ENCODE measurements around the gene RSF1. TPM values are rescaled to one million over a fixed set of nuclear protein-coding genes. Genes with fewer than 3 reads are reported as not detected.
"Not testable (repeated sequence)": the region's sequence is repeated elsewhere in the genome, so short reads cannot be mapped to it uniquely, and the experiment has no call there.

Gene RSF1
- total RNA-seq, 1 donor from 2014 or later: 109 TPM

DNA sequence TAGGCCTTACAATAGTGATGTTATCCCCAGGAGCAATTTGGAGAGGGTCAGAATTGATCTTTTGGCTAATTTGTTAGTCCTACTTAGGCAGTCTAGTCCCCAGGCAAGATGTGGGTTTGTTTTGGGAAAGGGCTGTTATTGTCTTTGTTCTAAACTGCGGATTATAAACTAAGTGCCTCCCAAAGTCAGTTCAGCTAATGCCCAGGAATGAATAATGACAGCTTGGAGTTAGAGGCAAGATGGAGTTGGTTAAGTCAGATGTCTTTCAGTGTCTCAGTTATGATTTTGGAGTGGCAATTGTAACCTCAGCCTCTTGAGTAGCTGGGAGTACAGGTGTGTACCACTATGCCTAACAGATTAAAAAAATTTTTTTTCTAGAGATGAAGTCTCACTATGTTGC lies 175.6 kb downstream of the RSF1 start:
- Mint-ChIP-seq H3K27me3 (ENCODE audit: low read depth) (peaks cover 9% of the 10 kb centered on the region), H3K4me3 (no peak overlapping the region), H3K9me3 (peaks cover 4% of the 10 kb centered on the region), H3K4me1 (no peaks in the 10 kb centered on the region), H3K36me3 (no peaks in the 10 kb centered on the region), H3K27ac (no peak overlapping the region)
- no peak for DNase-seq (ENCODE audit: low spot score in 2 of 2, unreplicated experiment in 2 of 2)
- TF ChIP-seq, protein P1, sequence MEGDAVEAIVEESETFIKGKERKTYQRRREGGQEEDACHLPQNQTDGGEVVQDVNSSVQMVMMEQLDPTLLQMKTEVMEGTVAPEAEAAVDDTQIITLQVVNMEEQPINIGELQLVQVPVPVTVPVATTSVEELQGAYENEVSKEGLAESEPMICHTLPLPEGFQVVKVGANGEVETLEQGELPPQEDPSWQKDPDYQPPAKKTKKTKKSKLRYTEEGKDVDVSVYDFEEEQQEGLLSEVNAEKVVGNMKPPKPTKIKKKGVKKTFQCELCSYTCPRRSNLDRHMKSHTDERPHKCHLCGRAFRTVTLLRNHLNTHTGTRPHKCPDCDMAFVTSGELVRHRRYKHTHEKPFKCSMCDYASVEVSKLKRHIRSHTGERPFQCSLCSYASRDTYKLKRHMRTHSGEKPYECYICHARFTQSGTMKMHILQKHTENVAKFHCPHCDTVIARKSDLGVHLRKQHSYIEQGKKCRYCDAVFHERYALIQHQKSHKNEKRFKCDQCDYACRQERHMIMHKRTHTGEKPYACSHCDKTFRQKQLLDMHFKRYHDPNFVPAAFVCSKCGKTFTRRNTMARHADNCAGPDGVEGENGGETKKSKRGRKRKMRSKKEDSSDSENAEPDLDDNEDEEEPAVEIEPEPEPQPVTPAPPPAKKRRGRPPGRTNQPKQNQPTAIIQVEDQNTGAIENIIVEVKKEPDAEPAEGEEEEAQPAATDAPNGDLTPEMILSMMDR (IDR thresholded peaks at IDR 0.05; ENCODE audit: unreplicated experiment): no peak

DNA sequence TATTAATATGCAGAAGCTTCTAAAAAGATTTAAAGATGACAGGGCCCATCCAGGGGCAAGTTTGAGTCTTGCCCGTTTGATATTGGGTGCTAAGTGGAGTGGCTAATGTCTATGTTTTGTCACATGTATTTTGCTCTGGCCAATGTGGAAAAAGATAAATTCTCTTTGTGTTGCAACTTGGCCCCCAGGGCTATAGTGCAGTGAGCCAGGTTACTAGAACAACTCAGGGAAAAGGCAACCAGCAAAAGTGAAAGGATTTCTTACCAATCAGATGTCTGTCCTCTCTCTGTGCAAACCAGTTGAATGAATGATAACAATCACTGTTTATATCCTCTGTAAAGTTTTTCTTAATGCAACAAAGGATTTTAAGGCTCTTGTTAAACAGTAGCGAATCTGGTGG lies 178.3 kb downstream of the RSF1 start:
- H3K36me3 Mint-ChIP-seq: no peaks in the 10 kb centered on the region
- H3K4me3 Mint-ChIP-seq: no peak overlapping the region
- peaks cover 4% of the 10 kb centered on the region for H3K9me3 Mint-ChIP-seq
- no peak for DNase-seq (ENCODE audit: low spot score in 2 of 2, unreplicated experiment in 2 of 2)
- TF ChIP-seq, protein P1 (IDR thresholded peaks at IDR 0.05; ENCODE audit: unreplicated experiment): no peak
- H3K27me3 Mint-ChIP-seq (ENCODE audit: low read depth): peaks cover 9% of the 10 kb centered on the region
- peaks cover 8% of the 10 kb centered on the region for H3K4me1 Mint-ChIP-seq
- no peak overlapping the region for H3K27ac Mint-ChIP-seq

DNA sequence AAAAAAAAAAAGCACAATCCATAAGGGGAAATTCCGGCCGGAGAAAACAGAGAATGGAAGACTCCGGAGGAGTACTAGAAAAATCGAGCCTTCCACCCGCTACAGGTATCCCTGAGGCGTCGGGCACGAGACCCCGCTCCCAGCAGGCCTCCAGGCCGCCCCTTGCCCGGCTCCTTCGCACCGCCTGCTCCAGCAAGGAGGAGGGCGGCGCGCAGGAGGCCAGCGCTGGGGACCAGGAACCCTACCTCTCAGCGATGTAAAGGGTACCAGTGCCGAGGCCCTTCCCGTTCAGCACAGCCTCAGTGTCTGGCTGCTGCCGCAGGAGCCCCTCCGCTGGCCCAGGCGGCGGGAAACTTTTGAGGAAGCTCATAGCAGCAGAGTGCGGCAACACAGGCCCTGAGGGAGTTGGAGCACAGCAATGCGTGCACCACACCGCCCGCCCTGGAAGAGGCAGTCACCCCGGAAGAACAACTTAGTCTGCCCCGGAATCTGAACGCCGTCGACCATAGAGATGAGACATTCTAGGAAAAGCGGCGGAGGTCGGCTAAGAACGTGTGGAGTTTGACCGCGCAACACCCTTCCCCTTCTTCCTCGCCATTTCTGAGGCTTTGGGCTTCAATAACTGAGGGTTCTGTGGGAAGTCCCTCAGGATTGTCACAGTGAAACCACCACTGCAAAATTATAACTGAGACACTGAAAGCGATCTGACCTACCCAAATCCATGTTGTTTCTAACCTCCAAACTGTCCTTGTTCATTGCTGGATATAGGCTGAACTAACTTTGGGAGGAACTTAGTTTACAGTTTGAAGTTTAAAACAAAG lies 183.0 kb downstream of the RSF1 start, which contains the start of gene CLNS1A:
TSS of gene CLNS1A (minus strand) at position 450 of the 821 bp plus-strand sequence. CDS start at position 370, 80 bp downstream.
- Mint-ChIP-seq H3K27ac (peak within 1 kb of the TSS; percentile 97), H3K4me1 (peaks cover 25% of the 10 kb centered on the region), H3K4me3 (peak within 1 kb of the TSS; percentile 96), H3K27me3 (ENCODE audit: low read depth) (no peaks in the 10 kb centered on the region), H3K36me3 (peaks cover 12% of the 10 kb centered on the region), H3K9me3 (peaks cover 4% of the 10 kb centered on the region)
- DNase-seq (ENCODE audit: low spot score in 2 of 2, unreplicated experiment in 2 of 2): peak; percentile 53 to 79
- TF ChIP-seq, protein P1 (IDR thresholded peaks at IDR 0.05; ENCODE audit: unreplicated experiment): no peak

DNA sequence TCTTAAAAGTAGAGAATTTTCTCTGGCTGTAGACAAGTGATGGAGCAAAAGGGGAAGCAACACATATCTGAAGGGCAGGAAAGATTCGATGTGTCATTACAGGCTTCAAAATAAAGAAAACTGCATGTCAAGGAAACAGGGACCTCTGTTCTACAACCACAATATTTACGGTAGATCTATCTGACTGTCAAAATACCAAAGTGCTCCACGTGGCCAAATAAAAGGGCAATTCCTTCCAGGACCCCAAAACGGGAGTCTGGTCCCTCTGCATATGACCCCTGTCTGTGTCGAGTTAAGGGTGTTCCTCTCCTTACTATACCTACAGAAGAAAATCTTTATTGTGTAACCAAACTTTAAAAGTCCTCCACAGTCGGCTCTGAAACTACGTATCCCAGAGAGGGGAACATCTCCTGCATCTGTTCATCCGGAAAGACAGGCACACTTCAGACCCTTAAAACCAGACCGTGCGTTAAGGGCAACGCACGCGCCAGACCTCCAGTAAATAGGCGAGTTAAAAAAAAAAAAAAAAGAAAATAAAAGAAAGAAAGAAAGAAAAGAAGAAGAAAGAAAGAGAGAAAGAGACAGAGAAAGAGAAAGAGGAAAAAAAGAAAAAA lies 183.7 kb downstream of the RSF1 start:
- H3K4me3 Mint-ChIP-seq: peak overlapping the region; percentile 96
- no peak for DNase-seq (ENCODE audit: low spot score in 2 of 2, unreplicated experiment in 2 of 2)
- H3K4me1 Mint-ChIP-seq: peaks cover 25% of the 10 kb centered on the region
- peaks cover 15% of the 10 kb centered on the region for H3K36me3 Mint-ChIP-seq
- peak overlapping the region; percentile 97 for H3K27ac Mint-ChIP-seq
- TF ChIP-seq, protein P1 (IDR thresholded peaks at IDR 0.05; ENCODE audit: unreplicated experiment): no peak
- no peaks in the 10 kb centered on the region for H3K27me3 Mint-ChIP-seq (ENCODE audit: low read depth)
- H3K9me3 Mint-ChIP-seq: peaks cover 4% of the 10 kb centered on the region

DNA sequence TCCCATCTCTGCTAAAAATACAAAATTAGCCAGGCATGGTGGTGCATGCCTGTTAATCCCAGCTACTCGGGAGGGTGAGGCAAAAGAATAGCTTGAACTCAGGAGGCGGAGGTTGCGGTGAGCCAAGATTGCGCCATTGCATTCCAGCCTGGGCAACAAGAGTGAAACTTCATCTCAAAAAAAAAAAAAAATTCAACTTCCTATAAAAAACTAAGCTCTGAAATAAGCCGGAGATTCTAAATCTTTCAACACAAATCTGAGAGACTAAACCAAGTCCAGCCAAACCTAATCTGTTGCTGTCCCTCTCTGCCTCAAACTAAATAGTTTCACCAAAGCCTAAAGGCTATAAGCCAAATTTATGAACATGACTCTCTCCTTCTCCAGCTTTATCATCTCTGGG lies 186.6 kb downstream of the RSF1 start:
- not testable (repeated sequence) for H3K27me3 Mint-ChIP-seq (ENCODE audit: low read depth); H3K4me3 Mint-ChIP-seq; DNase-seq (ENCODE audit: low spot score in 2 of 2, unreplicated experiment in 2 of 2); H3K9me3 Mint-ChIP-seq; H3K27ac Mint-ChIP-seq
- H3K4me1 Mint-ChIP-seq: peaks cover 34% of the 10 kb centered on the region
- peaks cover 17% of the 10 kb centered on the region for H3K36me3 Mint-ChIP-seq

DNA sequence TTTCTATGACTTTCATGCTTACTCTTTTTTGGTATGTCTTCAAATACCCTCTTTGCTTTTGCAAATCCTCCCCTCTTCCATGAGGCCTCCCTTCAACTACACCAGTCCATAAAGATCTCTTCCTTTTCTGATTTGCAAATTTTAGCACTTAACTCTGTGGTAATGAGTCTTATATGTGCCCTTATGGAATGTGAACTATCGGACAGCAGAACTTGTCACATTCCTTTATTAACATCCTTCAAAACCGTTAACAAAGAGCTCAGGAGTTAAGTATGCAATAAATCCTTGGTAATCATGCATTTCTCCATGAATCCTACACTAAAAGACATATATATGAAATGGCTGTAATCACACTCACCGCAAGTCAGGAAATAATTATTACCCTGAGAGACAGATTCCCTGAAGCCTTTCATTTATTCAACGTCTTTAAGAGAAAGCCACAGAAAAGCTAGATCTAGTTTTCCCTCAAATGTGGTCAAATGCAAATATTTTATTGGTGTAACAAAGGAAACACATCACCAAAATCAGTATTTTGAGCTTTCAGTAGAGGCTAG lies 190.3 kb downstream of the RSF1 start:
- H3K36me3 Mint-ChIP-seq: peaks cover 20% of the 10 kb centered on the region
- H3K27ac Mint-ChIP-seq: peak overlapping the region; percentile 1
- no peaks in the 10 kb centered on the region for H3K27me3 Mint-ChIP-seq (ENCODE audit: low read depth)
- no peak overlapping the region for H3K4me3 Mint-ChIP-seq
- H3K4me1 Mint-ChIP-seq: peaks cover 12% of the 10 kb centered on the region
- DNase-seq (ENCODE audit: low spot score in 2 of 2, unreplicated experiment in 2 of 2): no peak
- TF ChIP-seq, protein P1 (IDR thresholded peaks at IDR 0.05; ENCODE audit: unreplicated experiment): no peak
- no peaks in the 10 kb centered on the region for H3K9me3 Mint-ChIP-seq

All from mesothelial cell of epicardium (in vitro differentiated cells).